ENCODE data around the gene TMSB15A. TPM values are rescaled to one million over a fixed set of nuclear protein-coding genes. Genes with fewer than 3 reads are reported as not detected.

Gene TMSB15A
- total and polyA plus RNA-seq, 2 of the 8 experiments (the other 6 are each of a cell fraction or from before 2014, with no cell fraction given), result 87.6 to 189 TPM

- Histone ChIP-seq H2AK5ac (ENCODE audit: low read depth, low read length) (no peak overlapping the region), H3K23me2 (ENCODE audit: low read depth, low read length) (no peaks in the 10 kb centered on the region), H3K27me3 (replicated peaks in 1 of 4; ENCODE audit: control insufficient read depth in 3 of 4, extremely low read depth in 1 of 4, insufficient read depth in 3 of 4, low read length in 3 of 4) (no peaks in the 10 kb centered on the region), H3K14ac (ENCODE audit: insufficient read length) (no peak overlapping the region), H2BK20ac (ENCODE audit: low read length) (no peak overlapping the region), H4K91ac (replicated peaks; ENCODE audit: insufficient read length, low read length) (no peak overlapping the region), H3K79me2 (ENCODE audit: control insufficient read depth in 1 of 2, insufficient read depth in 2 of 2, low read length in 2 of 2) (no peaks in the 10 kb centered on the region), H3K23ac (ENCODE audit: insufficient read length) (no peak overlapping the region), H4K5ac (ENCODE audit: insufficient read length, low read depth, low read length) (no peak overlapping the region), H4K8ac (ENCODE audit: extremely low read depth, insufficient read depth, low read length) (no peak overlapping the region), H3K4ac (replicated peaks; ENCODE audit: insufficient read length, low read depth, low read length) (no peak overlapping the region), H2BK12ac (ENCODE audit: low read depth, low read length) (no peak overlapping the region), H2BK5ac (ENCODE audit: low read depth, low read length) (no peak overlapping the region), H3K18ac (ENCODE audit: extremely low read depth, low read length) (no peak overlapping the region), H3K79me1 (ENCODE audit: low read depth, low read length) (no peaks in the 10 kb centered on the region), H3K4me2 (ENCODE audit: insufficient read depth in 1 of 2, low read depth in 2 of 2, low read length in 2 of 2) (no peak overlapping the region), H3K56ac (replicated peaks; ENCODE audit: insufficient read length, low read depth, low read length) (no peak overlapping the region), H3K9ac (replicated peaks in 1 of 4; ENCODE audit: extremely low read depth in 1 of 4, low read depth in 3 of 4, low read length in 3 of 4) (no peak overlapping the region), H3K4me1 (replicated peaks in 1 of 4; ENCODE audit: control insufficient read depth in 3 of 4, insufficient read depth in 4 of 4, low read length in 3 of 4) (no peaks in the 10 kb centered on the region), H2BK120ac (replicated peaks; ENCODE audit: low read depth, low read length) (no peak overlapping the region), H3K27ac (ENCODE audit: low read depth, low read length) (no peak overlapping the region), H3K4me3 (ENCODE audit: extremely low read depth in 1 of 4, insufficient read depth in 2 of 4, low read depth in 3 of 4, low read length in 4 of 4) (no peak overlapping the region), H2BK15ac (ENCODE audit: low read length) (no peak overlapping the region), H3K9me3 (ENCODE audit: insufficient read depth in 2 of 2, low read depth in 1 of 2, low read length in 1 of 2) (no peaks in the 10 kb centered on the region; a peak in 1 of 4 replicates), H2AFZ (ENCODE audit: low read length) (no peak overlapping the region), H3K36me3 (ENCODE audit: control insufficient read depth in 2 of 4, insufficient read depth in 4 of 4, low read length in 3 of 4) (no peaks in the 10 kb centered on the region), H4K20me1 (replicated peaks in 1 of 2; ENCODE audit: control insufficient read depth in 1 of 2, insufficient read depth in 2 of 2, low read length in 2 of 2) (no peaks in the 10 kb centered on the region)
- CTCF ChIA-PET (ENCODE audit: partially characterized antibody), result no interaction called here
- DNase-seq (ENCODE audit: low read depth in 1 of 2, low spot score in 2 of 2), result no peak
- POLR2A ChIA-PET (ENCODE audit: partially characterized antibody), result no interaction called here
- FAIRE-seq, result no peak
- TF ChIP-seq SIN3A (conservative IDR thresholded peaks at IDR 0.05 in 1 of 2, IDR thresholded peaks at IDR 0.05 in 1 of 2; ENCODE audit: low read depth in 1 of 2, low read length in 2 of 2) (no peak), GABPA (IDR thresholded peaks at IDR 0.05; ENCODE audit: borderline replicate concordance, insufficient read depth, low read length) (no peak), SP4 (IDR thresholded peaks at IDR 0.05; ENCODE audit: low read length) (no peak), HDAC2 (IDR thresholded peaks at IDR 0.05; ENCODE audit: borderline replicate concordance in 1 of 2, low read depth in 2 of 2, low read length in 2 of 2) (no peak)
These were observed 24.8 kb downstream of the TMSB15A start for GRCh38 chrX:102491766-102492165.

Data from H1 (cell line).